Inflammatory macrophage (primary cell): Measurements from ENCODE around the gene GPR142.

Source experiments
- DNase-seq, 2 donors: peaks; one replicate each; pipeline ENCODE4 v3.0.0-alpha.2; 2020 to 2022

Gene GPR142

GRCh38 chr17:74345433-74346241 is 21.7 kb upstream of the GPR142 start:
- no peak for DNase-seq

GRCh38 chr17:74347646-74348045 is 19.7 kb upstream of the GPR142 start:
- DNase-seq, result no peak

GRCh38 chr17:74349120-74349519 is 18.2 kb upstream of the GPR142 start:
- DNase-seq, result no peak

GRCh38 chr17:74350486-74350885 is 16.8 kb upstream of the GPR142 start:
- DNase-seq, result no peak

- no peak for DNase-seq
These were observed 15.6 kb upstream of the GPR142 start for GRCh38 chr17:74351552-74352210.

GRCh38 chr17:74353446-74354060 is 13.8 kb upstream of the GPR142 start:
- no peak for DNase-seq

- peak; percentile 63 to 74 for DNase-seq
These were observed 13.2 kb upstream of the GPR142 start for GRCh38 chr17:74354123-74354522.

- DNase-seq, result no peak
These were observed 12.7 kb upstream of the GPR142 start for GRCh38 chr17:74354561-74354960.

GRCh38 chr17:74355065-74355464 is 12.2 kb upstream of the GPR142 start:
- no peak for DNase-seq

GRCh38 chr17:74356646-74357465 is 10.4 kb upstream of the GPR142 start:
- no peak for DNase-seq

GRCh38 chr17:74357466-74357809 is 9.9 kb upstream of the GPR142 start:
- no peak for DNase-seq

GRCh38 chr17:74358697-74359096 is 8.6 kb upstream of the GPR142 start:
- DNase-seq, result no peak

GRCh38 chr17:74359916-74360315 is 7.4 kb upstream of the GPR142 start:
- DNase-seq, result no peak

GRCh38 chr17:74360899-74361229 is 6.4 kb upstream of the GPR142 start:
- DNase-seq, result no peak

- peak in 1 of 2 donors; percentile 34 for DNase-seq
These were observed 5.9 kb upstream of the GPR142 start, which contains the start of gene BTBD17 for GRCh38 chr17:74361230-74362068. BTBD17 (minus strand) TSS chr17:74361868; CDS start chr17:74361819, 49 bp downstream.

- DNase-seq, result no peak
These were observed 5.3 kb upstream of the GPR142 start for GRCh38 chr17:74362069-74362405.

GRCh38 chr17:74362810-74363498 is 4.4 kb upstream of the GPR142 start:
- no peak for DNase-seq

- DNase-seq, result peak; percentile 71 to 75
These were observed 1.2 kb downstream of the GPR142 start for GRCh38 chr17:74368341-74369081.

GRCh38 chr17:74369221-74369620 is 1.9 kb downstream of the GPR142 start:
- peak; percentile 68 to 71 for DNase-seq

GRCh38 chr17:74369665-74370490 is 2.6 kb downstream of the GPR142 start:
- DNase-seq, result no peak
